PC-3 (cell line): ENCODE results near the gene ZNF91.

Experiments
- EZH2 ChIP-seq: fragments of 300-600 bp; sonication (generic); IDR thresholded peaks from one replicate; pipeline ENCODE4 v1.6.1; 2017; ENCODE audit warnings: antibody characterized with exemption, mild to moderate bottlenecking, low read length; ENCODE audit not compliant: unreplicated experiment
- EZH2phosphoT487 ChIP-seq: fragments of 300-600 bp; sonication (generic); IDR thresholded peaks from 2 replicates; pipeline ENCODE4 v1.6.1; 2018; ENCODE audit warnings: mild to moderate bottlenecking, antibody characterized with exemption, low read length, borderline replicate concordance
- TF ChIP-seq, protein P1 (sequence below): fragments of 300-600 bp; sonication (generic); conservative IDR thresholded peaks from 2 replicates; pipeline ENCODE4 v1.5.1; 2017; ENCODE audit warnings: antibody characterized with exemption, low read depth, mild to moderate bottlenecking, low read length

- TF ChIP-seq, protein P1, sequence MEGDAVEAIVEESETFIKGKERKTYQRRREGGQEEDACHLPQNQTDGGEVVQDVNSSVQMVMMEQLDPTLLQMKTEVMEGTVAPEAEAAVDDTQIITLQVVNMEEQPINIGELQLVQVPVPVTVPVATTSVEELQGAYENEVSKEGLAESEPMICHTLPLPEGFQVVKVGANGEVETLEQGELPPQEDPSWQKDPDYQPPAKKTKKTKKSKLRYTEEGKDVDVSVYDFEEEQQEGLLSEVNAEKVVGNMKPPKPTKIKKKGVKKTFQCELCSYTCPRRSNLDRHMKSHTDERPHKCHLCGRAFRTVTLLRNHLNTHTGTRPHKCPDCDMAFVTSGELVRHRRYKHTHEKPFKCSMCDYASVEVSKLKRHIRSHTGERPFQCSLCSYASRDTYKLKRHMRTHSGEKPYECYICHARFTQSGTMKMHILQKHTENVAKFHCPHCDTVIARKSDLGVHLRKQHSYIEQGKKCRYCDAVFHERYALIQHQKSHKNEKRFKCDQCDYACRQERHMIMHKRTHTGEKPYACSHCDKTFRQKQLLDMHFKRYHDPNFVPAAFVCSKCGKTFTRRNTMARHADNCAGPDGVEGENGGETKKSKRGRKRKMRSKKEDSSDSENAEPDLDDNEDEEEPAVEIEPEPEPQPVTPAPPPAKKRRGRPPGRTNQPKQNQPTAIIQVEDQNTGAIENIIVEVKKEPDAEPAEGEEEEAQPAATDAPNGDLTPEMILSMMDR = no peak
- TF ChIP-seq EZH2 (no peak), EZH2phosphoT487 (no peak)
These were observed 10.8 kb upstream of the ZNF91 start for GRCh38 chr19:23406091-23406490.
